ENCODE results near the gene ALK. TPM values are rescaled to one million over a fixed set of nuclear protein-coding genes. Genes with fewer than 3 reads are reported as not detected.

Gene ALK
- total RNA-seq, 1 donor from 2014 or later = 0.52 TPM

- Histone ChIP-seq H3K36me3 (ENCODE audit: control insufficient read depth in 3 of 3, insufficient read depth in 3 of 3, low read length in 3 of 3) (no peaks in the 10 kb centered on the region), H3K9me3 (ENCODE audit: control insufficient read depth in 3 of 3, low read length in 3 of 3) (no peaks in the 10 kb centered on the region), H3K4me3 (ENCODE audit: low read length in 3 of 3) (no peak overlapping the region), H3K4me1 (ENCODE audit: control insufficient read depth in 3 of 3, insufficient read depth in 3 of 3, low read length in 3 of 3) (no peaks in the 10 kb centered on the region), H3K27ac (ENCODE audit: low read depth, low read length) (no peak overlapping the region), H3K9ac (ENCODE audit: low read depth in 1 of 3, low read length in 3 of 3) (no peak overlapping the region), H3K27me3 (ENCODE audit: control insufficient read depth in 3 of 3, insufficient read depth in 3 of 3, low read length in 3 of 3) (peaks cover 0 to 16% (median 4%) of the 10 kb centered on the region in 3 donors)
Observed at GRCh38 chr2:29212009-29212408, 709.4 kb downstream of the ALK start.

- Histone ChIP-seq H3K9me3 (ENCODE audit: control insufficient read depth in 3 of 3, low read length in 3 of 3) (no peaks in the 10 kb centered on the region), H3K27me3 (ENCODE audit: control insufficient read depth in 3 of 3, insufficient read depth in 3 of 3, low read length in 3 of 3) (peaks cover 0 to 7% (median 0%) of the 10 kb centered on the region in 3 donors), H3K4me3 (ENCODE audit: low read length in 3 of 3) (no peak overlapping the region), H3K9ac (ENCODE audit: low read depth in 1 of 3, low read length in 3 of 3) (no peak overlapping the region), H3K27ac (ENCODE audit: low read depth, low read length) (no peak overlapping the region), H3K36me3 (ENCODE audit: control insufficient read depth in 3 of 3, insufficient read depth in 3 of 3, low read length in 3 of 3) (no peaks in the 10 kb centered on the region), H3K4me1 (ENCODE audit: control insufficient read depth in 3 of 3, insufficient read depth in 3 of 3, low read length in 3 of 3) (no peaks in the 10 kb centered on the region)
Observed at GRCh38 chr2:29209551-29209950, 711.8 kb downstream of the ALK start.

GRCh38 chr2:29207352-29208148 is 713.8 kb downstream of the ALK start:
- no peak overlapping the region for H3K4me3 ChIP-seq (ENCODE audit: low read length in 3 of 3)
- H3K9me3 ChIP-seq (ENCODE audit: control insufficient read depth in 3 of 3, low read length in 3 of 3) = no peaks in the 10 kb centered on the region
- H3K27ac ChIP-seq (ENCODE audit: low read depth, low read length) = no peak overlapping the region
- no peaks in the 10 kb centered on the region for H3K4me1 ChIP-seq (ENCODE audit: control insufficient read depth in 3 of 3, insufficient read depth in 3 of 3, low read length in 3 of 3)
- no peak overlapping the region for H3K9ac ChIP-seq (ENCODE audit: low read depth in 1 of 3, low read length in 3 of 3)
- H3K36me3 ChIP-seq (ENCODE audit: control insufficient read depth in 3 of 3, insufficient read depth in 3 of 3, low read length in 3 of 3) = no peaks in the 10 kb centered on the region
- H3K27me3 ChIP-seq (ENCODE audit: control insufficient read depth in 3 of 3, insufficient read depth in 3 of 3, low read length in 3 of 3) = no peaks in the 10 kb centered on the region

- Histone ChIP-seq H3K36me3 (ENCODE audit: control insufficient read depth in 3 of 3, insufficient read depth in 3 of 3, low read length in 3 of 3) (no peaks in the 10 kb centered on the region), H3K9ac (ENCODE audit: low read depth in 1 of 3, low read length in 3 of 3) (no peak overlapping the region), H3K4me1 (ENCODE audit: control insufficient read depth in 3 of 3, insufficient read depth in 3 of 3, low read length in 3 of 3) (no peaks in the 10 kb centered on the region), H3K27ac (ENCODE audit: low read depth, low read length) (no peak overlapping the region), H3K4me3 (ENCODE audit: low read length in 3 of 3) (no peak overlapping the region), H3K9me3 (ENCODE audit: control insufficient read depth in 3 of 3, low read length in 3 of 3) (no peaks in the 10 kb centered on the region), H3K27me3 (ENCODE audit: control insufficient read depth in 3 of 3, insufficient read depth in 3 of 3, low read length in 3 of 3) (no peaks in the 10 kb centered on the region)
Observed at GRCh38 chr2:29206941-29207340, 714.4 kb downstream of the ALK start.

- H3K9me3 ChIP-seq (ENCODE audit: control insufficient read depth in 3 of 3, low read length in 3 of 3) = no peaks in the 10 kb centered on the region
- H3K4me1 ChIP-seq (ENCODE audit: control insufficient read depth in 3 of 3, insufficient read depth in 3 of 3, low read length in 3 of 3) = no peaks in the 10 kb centered on the region
- no peak overlapping the region for H3K4me3 ChIP-seq (ENCODE audit: low read length in 3 of 3)
- no peaks in the 10 kb centered on the region for H3K36me3 ChIP-seq (ENCODE audit: control insufficient read depth in 3 of 3, insufficient read depth in 3 of 3, low read length in 3 of 3)
- no peaks in the 10 kb centered on the region for H3K27me3 ChIP-seq (ENCODE audit: control insufficient read depth in 3 of 3, insufficient read depth in 3 of 3, low read length in 3 of 3)
- no peak overlapping the region for H3K9ac ChIP-seq (ENCODE audit: low read depth in 1 of 3, low read length in 3 of 3)
- no peak overlapping the region for H3K27ac ChIP-seq (ENCODE audit: low read depth, low read length)
Observed at GRCh38 chr2:29202819-29203495, 718.4 kb downstream of the ALK start.

- no peak overlapping the region for H3K4me3 ChIP-seq (ENCODE audit: low read length in 3 of 3)
- no peaks in the 10 kb centered on the region for H3K4me1 ChIP-seq (ENCODE audit: control insufficient read depth in 3 of 3, insufficient read depth in 3 of 3, low read length in 3 of 3)
- no peaks in the 10 kb centered on the region for H3K36me3 ChIP-seq (ENCODE audit: control insufficient read depth in 3 of 3, insufficient read depth in 3 of 3, low read length in 3 of 3)
- no peak overlapping the region for H3K27ac ChIP-seq (ENCODE audit: low read depth, low read length)
- H3K9me3 ChIP-seq (ENCODE audit: control insufficient read depth in 3 of 3, low read length in 3 of 3) = no peaks in the 10 kb centered on the region
- no peaks in the 10 kb centered on the region for H3K27me3 ChIP-seq (ENCODE audit: control insufficient read depth in 3 of 3, insufficient read depth in 3 of 3, low read length in 3 of 3)
- no peak overlapping the region for H3K9ac ChIP-seq (ENCODE audit: low read depth in 1 of 3, low read length in 3 of 3)
Observed at GRCh38 chr2:29201979-29202378, 719.4 kb downstream of the ALK start.

- Histone ChIP-seq H3K4me1 (ENCODE audit: control insufficient read depth in 3 of 3, insufficient read depth in 3 of 3, low read length in 3 of 3) (no peaks in the 10 kb centered on the region), H3K4me3 (ENCODE audit: low read length in 3 of 3) (no peak overlapping the region), H3K36me3 (ENCODE audit: control insufficient read depth in 3 of 3, insufficient read depth in 3 of 3, low read length in 3 of 3) (no peaks in the 10 kb centered on the region), H3K27me3 (ENCODE audit: control insufficient read depth in 3 of 3, insufficient read depth in 3 of 3, low read length in 3 of 3) (no peaks in the 10 kb centered on the region), H3K9ac (ENCODE audit: low read depth in 1 of 3, low read length in 3 of 3) (no peak overlapping the region), H3K27ac (ENCODE audit: low read depth, low read length) (no peak overlapping the region), H3K9me3 (ENCODE audit: control insufficient read depth in 3 of 3, low read length in 3 of 3) (no peaks in the 10 kb centered on the region)
Observed at GRCh38 chr2:29196792-29197788, 724.3 kb downstream of the ALK start.

- Histone ChIP-seq H3K27me3 (ENCODE audit: control insufficient read depth in 3 of 3, insufficient read depth in 3 of 3, low read length in 3 of 3) (no peaks in the 10 kb centered on the region), H3K36me3 (ENCODE audit: control insufficient read depth in 3 of 3, insufficient read depth in 3 of 3, low read length in 3 of 3) (no peaks in the 10 kb centered on the region), H3K4me1 (ENCODE audit: control insufficient read depth in 3 of 3, insufficient read depth in 3 of 3, low read length in 3 of 3) (no peaks in the 10 kb centered on the region), H3K9me3 (ENCODE audit: control insufficient read depth in 3 of 3, low read length in 3 of 3) (no peaks in the 10 kb centered on the region), H3K9ac (ENCODE audit: low read depth in 1 of 3, low read length in 3 of 3) (no peak overlapping the region), H3K27ac (ENCODE audit: low read depth, low read length) (no peak overlapping the region), H3K4me3 (ENCODE audit: low read length in 3 of 3) (no peak overlapping the region)
Observed at GRCh38 chr2:29195796-29196195, 725.6 kb downstream of the ALK start.

GRCh38 chr2:29193681-29194080 is 727.7 kb downstream of the ALK start:
- Histone ChIP-seq H3K4me3 (ENCODE audit: low read length in 3 of 3) (no peak overlapping the region), H3K4me1 (ENCODE audit: control insufficient read depth in 3 of 3, insufficient read depth in 3 of 3, low read length in 3 of 3) (no peaks in the 10 kb centered on the region), H3K9ac (ENCODE audit: low read depth in 1 of 3, low read length in 3 of 3) (no peak overlapping the region), H3K36me3 (ENCODE audit: control insufficient read depth in 3 of 3, insufficient read depth in 3 of 3, low read length in 3 of 3) (no peaks in the 10 kb centered on the region), H3K9me3 (ENCODE audit: control insufficient read depth in 3 of 3, low read length in 3 of 3) (no peaks in the 10 kb centered on the region), H3K27ac (ENCODE audit: low read depth, low read length) (no peak overlapping the region), H3K27me3 (ENCODE audit: control insufficient read depth in 3 of 3, insufficient read depth in 3 of 3, low read length in 3 of 3) (no peaks in the 10 kb centered on the region)

All from skeletal muscle tissue (tissue), 4 donors.